ENCODE measurements around the gene HMG20A. TPM values are rescaled to one million over a fixed set of nuclear protein-coding genes. Genes with fewer than 3 reads are reported as not detected.

HMG20A gene
- total RNA-seq, 4 donors from 2014 or later = 26.2 to 30.5 (median 28.4) TPM

DNA sequence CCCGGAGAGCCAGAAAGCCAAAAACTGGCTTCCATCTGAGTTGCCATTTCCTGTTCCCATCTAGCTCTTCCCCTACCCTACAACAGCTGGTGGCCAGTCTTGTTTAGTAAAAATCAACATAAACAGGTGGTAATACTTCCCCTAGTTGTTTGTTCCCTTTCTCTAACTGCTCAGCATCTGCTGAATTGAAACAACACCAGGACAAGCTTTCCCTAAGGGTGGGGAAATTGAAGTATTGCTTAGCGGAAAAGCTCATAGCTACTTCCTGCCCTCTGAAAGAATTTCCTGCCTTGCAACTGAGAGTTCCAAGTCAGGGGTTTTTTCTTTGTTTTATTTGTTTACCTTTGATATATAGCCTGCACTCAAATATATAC lies 66.8 kb downstream of the HMG20A start:
- TF ChIP-seq, protein P1, sequence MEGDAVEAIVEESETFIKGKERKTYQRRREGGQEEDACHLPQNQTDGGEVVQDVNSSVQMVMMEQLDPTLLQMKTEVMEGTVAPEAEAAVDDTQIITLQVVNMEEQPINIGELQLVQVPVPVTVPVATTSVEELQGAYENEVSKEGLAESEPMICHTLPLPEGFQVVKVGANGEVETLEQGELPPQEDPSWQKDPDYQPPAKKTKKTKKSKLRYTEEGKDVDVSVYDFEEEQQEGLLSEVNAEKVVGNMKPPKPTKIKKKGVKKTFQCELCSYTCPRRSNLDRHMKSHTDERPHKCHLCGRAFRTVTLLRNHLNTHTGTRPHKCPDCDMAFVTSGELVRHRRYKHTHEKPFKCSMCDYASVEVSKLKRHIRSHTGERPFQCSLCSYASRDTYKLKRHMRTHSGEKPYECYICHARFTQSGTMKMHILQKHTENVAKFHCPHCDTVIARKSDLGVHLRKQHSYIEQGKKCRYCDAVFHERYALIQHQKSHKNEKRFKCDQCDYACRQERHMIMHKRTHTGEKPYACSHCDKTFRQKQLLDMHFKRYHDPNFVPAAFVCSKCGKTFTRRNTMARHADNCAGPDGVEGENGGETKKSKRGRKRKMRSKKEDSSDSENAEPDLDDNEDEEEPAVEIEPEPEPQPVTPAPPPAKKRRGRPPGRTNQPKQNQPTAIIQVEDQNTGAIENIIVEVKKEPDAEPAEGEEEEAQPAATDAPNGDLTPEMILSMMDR (IDR thresholded peaks at IDR 0.05; ENCODE audit: low read depth) = no peak

DNA sequence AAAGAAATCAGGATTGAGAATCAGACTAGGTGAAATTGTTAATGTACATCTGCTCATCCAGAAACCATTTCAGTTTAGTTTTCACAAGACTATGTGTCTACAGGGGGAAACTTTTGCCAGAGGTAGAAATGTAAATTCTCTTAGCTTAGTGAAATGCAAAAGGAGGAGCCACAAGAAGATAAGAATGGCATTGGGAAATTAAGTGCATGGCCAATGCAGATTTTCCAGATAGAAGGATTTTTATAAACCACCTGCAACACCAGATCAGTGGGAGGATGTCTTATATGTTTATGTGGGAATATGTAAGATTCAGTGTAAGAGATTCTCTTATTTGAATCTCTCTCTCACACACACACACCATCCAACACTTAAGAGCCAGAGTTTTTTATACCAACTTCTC lies 67.2 kb downstream of the HMG20A start:
- TF ChIP-seq, protein P1 (IDR thresholded peaks at IDR 0.05; ENCODE audit: low read depth) = no peak

DNA sequence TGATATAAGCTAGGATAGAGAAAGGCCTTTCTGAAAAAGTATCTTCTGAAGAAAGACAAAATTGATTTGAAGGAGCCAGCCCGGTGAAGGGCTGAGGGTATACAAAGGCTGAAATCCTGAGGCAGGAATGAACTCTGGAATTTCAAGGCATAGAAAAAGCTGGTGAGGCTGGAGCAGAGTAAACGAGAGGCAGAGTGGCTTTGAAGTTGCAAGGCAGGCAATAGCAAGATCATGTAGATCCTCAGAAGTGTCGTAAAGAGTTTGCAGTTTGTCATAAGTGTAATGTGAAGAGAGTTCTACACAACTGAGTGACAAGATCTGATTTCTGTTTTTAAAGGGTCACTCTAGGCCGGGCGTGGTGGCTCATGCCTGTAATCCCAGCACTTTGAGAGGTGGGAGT lies 69.0 kb downstream of the HMG20A start:
- TF ChIP-seq, protein P1 (IDR thresholded peaks at IDR 0.05; ENCODE audit: low read depth) = no peak

DNA sequence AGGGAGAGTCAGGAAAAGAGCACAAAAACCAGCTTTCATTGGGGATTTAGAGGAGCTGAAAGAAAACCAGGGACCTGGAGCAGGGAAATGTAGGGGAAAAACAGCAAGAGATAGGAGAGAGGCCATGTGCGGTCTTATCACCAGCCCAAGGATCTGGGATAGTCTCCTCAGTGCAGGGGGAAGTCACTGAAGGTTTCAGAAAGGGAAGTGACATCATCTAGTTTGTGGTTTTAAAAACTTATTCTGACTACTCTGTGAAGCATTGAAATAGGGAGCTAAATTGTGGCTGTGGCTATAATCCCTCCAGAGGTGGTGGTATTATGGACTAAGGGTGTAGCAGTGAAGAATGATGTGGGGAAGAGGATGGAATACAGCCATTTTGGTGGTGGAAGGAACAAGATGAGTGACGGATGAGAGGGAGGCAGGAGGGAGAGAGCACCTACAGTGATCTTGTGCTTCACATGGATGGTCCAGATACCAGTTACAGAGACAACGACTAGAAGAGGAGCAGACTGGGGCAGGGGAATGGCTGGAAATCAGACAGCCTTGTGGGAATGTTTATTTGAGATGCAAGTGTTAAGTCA lies 72.7 kb downstream of the HMG20A start:
- TF ChIP-seq, protein P1 (IDR thresholded peaks at IDR 0.05; ENCODE audit: low read depth) = no peak

DNA sequence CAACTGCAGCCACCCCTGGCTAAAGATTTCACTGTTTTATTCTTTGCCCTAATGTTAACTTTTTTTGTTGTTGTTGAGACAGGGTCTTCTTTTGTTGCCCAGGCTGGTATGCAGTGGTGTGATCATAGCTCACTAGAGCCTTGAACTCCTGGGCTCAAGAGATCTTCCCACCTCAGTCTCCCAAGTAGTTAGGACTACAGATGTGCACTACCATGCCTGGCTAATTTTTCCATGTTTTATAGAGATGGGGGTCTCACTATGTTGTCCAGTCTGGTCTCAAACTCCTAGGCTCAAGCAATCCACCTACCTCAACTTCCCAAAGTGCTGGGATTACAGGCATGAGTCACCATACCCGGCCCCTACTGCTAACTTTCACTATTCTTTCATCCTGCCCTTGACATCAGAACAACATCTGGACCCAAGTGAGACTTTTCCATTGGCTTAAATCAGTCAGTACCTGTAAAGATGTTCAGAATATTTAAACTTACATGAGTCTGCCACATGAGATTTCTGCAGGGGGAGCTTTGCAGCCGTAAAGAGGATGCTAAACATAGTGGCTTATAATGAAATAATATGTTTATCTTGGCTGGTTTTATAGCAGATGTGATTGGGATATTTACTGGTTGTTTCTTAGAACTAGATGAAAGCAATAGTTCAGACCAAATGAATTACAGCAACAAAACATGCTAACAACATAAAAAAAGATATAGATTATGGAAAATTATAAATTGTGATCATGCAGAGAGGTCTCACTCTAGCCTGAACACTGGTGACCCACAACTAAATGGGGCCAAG lies 73.6 kb downstream of the HMG20A start:
- TF ChIP-seq, protein P1 (IDR thresholded peaks at IDR 0.05; ENCODE audit: low read depth) = no peak

DNA sequence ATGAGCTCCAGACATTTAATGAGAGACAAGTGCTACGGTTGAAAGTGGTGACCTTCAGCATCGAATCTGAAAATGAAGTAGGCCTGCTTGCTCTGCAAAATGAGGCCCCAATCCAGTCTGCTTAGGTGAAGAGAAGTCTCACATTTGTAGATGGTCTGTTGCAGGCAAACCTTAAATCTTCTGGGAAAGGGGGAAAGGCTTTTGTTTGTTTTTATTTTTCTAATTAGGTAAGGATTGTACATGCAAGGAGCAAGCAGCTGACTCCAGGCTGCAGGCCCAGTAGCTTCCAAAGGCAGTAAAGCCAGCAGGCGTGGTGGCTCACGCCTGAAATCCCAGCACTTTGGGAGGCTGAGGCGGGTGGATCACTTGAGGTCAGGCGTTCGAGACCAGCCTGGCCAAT lies 74.3 kb downstream of the HMG20A start:
- TF ChIP-seq, protein P1 (IDR thresholded peaks at IDR 0.05; ENCODE audit: low read depth) = no peak

DNA sequence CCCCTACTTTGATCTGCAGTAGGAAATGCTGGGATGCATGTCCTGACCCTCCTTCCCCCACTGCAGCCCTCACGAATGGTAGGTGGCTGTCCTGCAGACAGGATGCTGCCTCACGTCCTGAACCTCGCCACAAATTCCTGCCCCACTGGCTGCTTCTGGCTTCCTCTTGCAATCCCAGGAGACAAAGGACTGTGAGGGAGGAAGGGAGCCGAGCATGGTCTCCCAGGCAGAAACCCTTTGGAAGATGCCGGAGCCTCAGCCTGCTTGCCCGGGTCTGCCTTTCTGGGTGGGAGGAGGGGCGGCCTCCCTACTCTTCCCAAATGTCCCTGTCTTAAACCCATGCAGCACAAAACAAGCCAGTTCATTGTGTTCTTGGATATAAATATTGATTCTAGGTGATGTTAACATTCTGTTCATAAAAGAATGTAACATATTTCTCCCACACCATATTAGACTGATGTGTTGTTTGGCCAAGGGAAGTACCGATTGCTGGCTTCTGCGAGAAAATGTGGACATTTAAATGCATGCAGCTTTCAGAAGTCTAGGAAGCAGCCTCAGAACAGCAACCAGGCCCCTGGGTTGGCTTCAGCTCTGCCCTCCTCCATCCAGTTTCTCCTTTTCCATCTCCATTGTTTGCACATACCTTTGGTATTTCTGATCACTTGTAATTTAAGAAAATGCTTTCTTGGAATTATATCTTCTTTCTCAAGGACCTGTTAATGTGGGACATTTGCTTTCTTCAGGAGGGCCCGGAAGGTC lies 75.3 kb downstream of the HMG20A start:
- TF ChIP-seq, protein P1 (IDR thresholded peaks at IDR 0.05; ENCODE audit: low read depth) = no peak

Data from subcutaneous adipose tissue (tissue), 4 donors.